Stimulated activated CD4-positive, alpha-beta T cell treated with anti-CD3 and anti-CD28 coated beads, Interleukin-15, amount 100 ng/mL, for 1 hour (primary cell): Measurements from ENCODE around the gene GTPBP3.
"Not testable (repeated sequence)": the region's sequence is repeated elsewhere in the genome, so short reads cannot be mapped to it uniquely, and the experiment has no call there.

Experiments
- DNase-seq, 2 donors: peaks; one replicate each; pipeline ENCODE4 v3.0.0-alpha.2; 2020; ENCODE audit warnings: low read depth in 1 of 2, low spot score in 1 of 2

GTPBP3 gene

DNA sequence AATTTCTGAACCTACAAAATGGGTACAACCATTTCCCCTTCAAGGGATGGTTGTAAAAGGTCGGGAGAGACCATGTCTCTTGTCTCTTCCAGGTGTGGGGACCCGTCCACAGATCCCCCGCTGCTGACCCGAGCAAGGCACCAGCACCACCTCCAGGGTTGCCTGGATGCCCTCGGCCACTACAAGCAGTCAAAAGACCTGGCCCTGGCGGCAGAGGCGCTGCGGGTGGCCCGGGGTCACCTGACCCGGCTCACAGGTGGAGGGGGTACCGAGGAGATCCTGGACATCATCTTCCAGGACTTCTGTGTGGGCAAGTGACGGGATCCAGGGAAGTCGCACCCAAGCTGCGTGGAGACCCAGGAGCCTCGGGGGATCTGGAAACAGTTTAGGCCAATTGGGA, 4.0 kb downstream of the GTPBP3 start:
- no peak for DNase-seq

DNA sequence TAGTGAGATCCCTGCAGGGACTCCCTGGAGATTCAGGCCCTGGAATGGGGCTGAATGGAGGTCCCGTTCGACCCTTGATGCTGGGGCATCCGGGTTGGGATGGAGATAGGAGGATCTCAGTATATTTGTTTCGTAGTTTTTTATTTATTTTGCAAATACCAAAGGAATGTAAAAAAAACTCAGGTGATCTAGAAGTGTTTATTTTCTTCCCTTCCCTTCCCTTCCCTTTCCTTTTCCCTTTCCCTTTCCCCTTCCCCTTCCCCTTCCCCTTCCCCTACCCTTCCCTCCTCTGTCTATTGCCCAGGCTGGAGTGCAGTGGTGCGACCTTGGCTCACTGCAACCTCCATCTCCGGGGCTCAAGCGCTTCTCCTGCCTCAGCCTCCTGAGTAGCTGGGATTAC, 4.5 kb downstream of the GTPBP3 start:
- DNase-seq: no peak

GRCh38 chr19:17346109-17346671, 8.8 kb downstream of the GTPBP3 start:
- DNase-seq: peak; percentile 53 to 68

GRCh38 chr19:17347361-17347760, 10.0 kb downstream of the GTPBP3 start:
- no peak for DNase-seq

- DNase-seq: no peak
These were observed 10.5 kb downstream of the GTPBP3 start for GRCh38 chr19:17347877-17348276.

GRCh38 chr19:17348700-17349099, 11.3 kb downstream of the GTPBP3 start:
- DNase-seq: no peak

GRCh38 chr19:17351815-17352435, 14.6 kb downstream of the GTPBP3 start:
- DNase-seq: no peak

DNA sequence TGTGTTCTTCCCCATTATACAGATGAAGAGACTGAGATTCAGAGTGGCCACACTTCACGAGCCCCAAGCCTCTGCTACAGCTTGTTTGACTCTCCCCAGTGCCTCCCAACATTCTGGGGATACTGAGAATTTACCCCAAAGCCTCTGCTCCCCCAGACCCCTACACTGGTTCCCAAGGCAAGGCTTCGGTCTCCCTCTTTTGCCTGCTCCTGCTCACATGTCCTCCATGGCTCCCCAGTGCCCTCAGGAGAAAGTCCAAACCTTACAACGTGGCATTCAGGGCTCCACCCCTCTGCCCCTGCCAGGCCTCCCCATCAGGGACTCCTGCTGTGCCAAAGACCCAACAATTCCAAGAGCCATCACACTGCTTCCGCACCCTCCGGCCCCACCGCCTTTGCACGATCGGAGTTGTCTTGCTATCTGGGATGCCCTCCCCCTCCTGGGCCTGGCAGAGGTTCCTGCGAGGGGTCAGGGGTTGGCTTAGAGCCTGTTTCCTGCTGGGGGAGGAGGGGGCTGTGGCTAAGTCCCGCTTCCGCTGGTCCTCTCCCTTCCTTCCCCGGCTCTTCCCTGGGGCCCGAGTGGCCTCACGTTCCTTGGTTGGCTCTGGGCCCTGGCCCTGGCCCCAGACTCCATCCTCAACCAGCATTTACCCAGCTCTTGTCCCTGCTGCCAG, 15.4 kb downstream of the GTPBP3 start:
- no peak for DNase-seq

- no peak for DNase-seq
These were observed 16.0 kb downstream of the GTPBP3 start for GRCh38 chr19:17353386-17353785.

GRCh38 chr19:17357078-17357666, 19.8 kb downstream of the GTPBP3 start:
- no peak for DNase-seq

- DNase-seq: no peak
These were observed 20.4 kb downstream of the GTPBP3 start for GRCh38 chr19:17357724-17358123.

GRCh38 chr19:17358395-17358794, 21.0 kb downstream of the GTPBP3 start:
- no peak for DNase-seq

- DNase-seq: no peak
These were observed 22.8 kb downstream of the GTPBP3 start for GRCh38 chr19:17359905-17360800.

- not testable (repeated sequence) for DNase-seq
These were observed 26.7 kb downstream of the GTPBP3 start for GRCh38 chr19:17363852-17364605.

GRCh38 chr19:17365361-17365760, 28.0 kb downstream of the GTPBP3 start:
- no peak for DNase-seq

GRCh38 chr19:17370026-17370587, 32.8 kb downstream of the GTPBP3 start:
- no peak for DNase-seq

- no peak for DNase-seq
These were observed 39.7 kb downstream of the GTPBP3 start, which contains the start of gene PLVAP for GRCh38 chr19:17376935-17377600. TSS of gene PLVAP (minus strand) at chr19:17377342. CDS start at chr19:17377288, 54 bp downstream.

DNA sequence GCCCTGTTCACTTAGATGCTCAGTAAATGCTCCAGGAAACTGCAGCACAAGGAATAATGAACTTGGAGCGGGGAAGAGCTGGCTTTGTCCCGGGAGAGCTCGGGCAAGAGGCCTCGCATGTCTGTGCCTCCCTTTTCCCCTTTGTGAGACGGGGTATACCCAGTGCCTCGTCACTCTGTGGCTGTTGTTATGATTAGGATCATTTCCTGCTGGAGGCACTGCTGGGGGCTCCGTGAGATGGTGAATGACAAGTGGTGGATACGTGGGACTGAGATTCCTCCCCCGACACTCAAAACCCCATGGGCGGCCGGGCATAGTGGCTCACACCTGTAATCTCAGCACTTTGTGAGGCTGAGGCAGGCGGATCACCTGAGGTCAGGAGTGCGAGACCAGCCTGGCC, 40.9 kb downstream of the GTPBP3 start:
- DNase-seq: no peak

GRCh38 chr19:17379221-17379631, 41.9 kb downstream of the GTPBP3 start:
- no peak for DNase-seq
